GM21360 (cell line): ENCODE results near the gene AMN.

Source experiments
- ATAC-seq: cut with Tn5 transposase; IDR thresholded peaks from one replicate; pipeline ENCODE4 v1.9.1; 2021; ENCODE audit warnings: mild to moderate bottlenecking, moderate library complexity; ENCODE audit not compliant: unreplicated experiment

Gene AMN

GRCh38 chr14:102942069-102942468, 19.6 kb downstream of the AMN start:
- no peak for ATAC-seq

GRCh38 chr14:102943454-102943853, 21.0 kb downstream of the AMN start:
- no peak for ATAC-seq

GRCh38 chr14:102943979-102944378, 21.5 kb downstream of the AMN start:
- no peak for ATAC-seq

- no peak for ATAC-seq
Measured at GRCh38 chr14:102944448-102945330, 22.2 kb downstream of the AMN start.

- ATAC-seq = no peak
Measured at GRCh38 chr14:102945346-102946130, 23.1 kb downstream of the AMN start.

- ATAC-seq = no peak
Measured at GRCh38 chr14:102947321-102948103, 25.0 kb downstream of the AMN start.

GRCh38 chr14:102948698-102949061, 26.2 kb downstream of the AMN start:
- ATAC-seq = no peak

GRCh38 chr14:102949062-102949800, 26.8 kb downstream of the AMN start:
- ATAC-seq = no peak

- no peak for ATAC-seq
Measured at GRCh38 chr14:102949801-102950451, 27.5 kb downstream of the AMN start.

- ATAC-seq = no peak
Measured at GRCh38 chr14:102951034-102951433, 28.6 kb downstream of the AMN start.

- no peak for ATAC-seq
Measured at GRCh38 chr14:102951799-102952198, 29.3 kb downstream of the AMN start.

GRCh38 chr14:102952276-102952675, 29.8 kb downstream of the AMN start:
- ATAC-seq = no peak

- ATAC-seq = no peak
Measured at GRCh38 chr14:102953100-102953499, 30.6 kb downstream of the AMN start.

- no peak for ATAC-seq
Measured at GRCh38 chr14:102954081-102954789, 31.8 kb downstream of the AMN start.

- no peak for ATAC-seq
Measured at GRCh38 chr14:102955636-102956408, 33.4 kb downstream of the AMN start.

GRCh38 chr14:102957222-102957621, 34.8 kb downstream of the AMN start:
- no peak for ATAC-seq

- ATAC-seq = no peak
Measured at GRCh38 chr14:102958461-102958860, 36.0 kb downstream of the AMN start.

GRCh38 chr14:102962111-102962627, 39.7 kb downstream of the AMN start:
- no peak for ATAC-seq
